ENCODE measurements around the gene DAZAP1.

Gene DAZAP1

GRCh38 chr19:1457031-1457739 is 49.8 kb downstream of the DAZAP1 start:
- ATAC-seq (no peak), DNase-seq (no peak)
- Mint-ChIP-seq H3K27me3 (peaks cover 70% of the 10 kb centered on the region), H3K27ac (no peak overlapping the region), H3K9me3 (no peaks in the 10 kb centered on the region), H3K4me3 (no peak overlapping the region), H3K4me1 (peaks cover 21% of the 10 kb centered on the region)

- no peak overlapping the region for H3K4me3 Mint-ChIP-seq
These were observed 50.5 kb downstream of the DAZAP1 start for GRCh38 chr19:1457892-1458291.

GRCh38 chr19:1459479-1459878 is 52.1 kb downstream of the DAZAP1 start:
- ATAC-seq (no peak), DNase-seq (no peak)
- H3K27ac Mint-ChIP-seq: no peak overlapping the region
- H3K27me3 Mint-ChIP-seq: peaks cover 47% of the 10 kb centered on the region
- peaks cover 21% of the 10 kb centered on the region for H3K4me1 Mint-ChIP-seq
- H3K4me3 Mint-ChIP-seq: no peak overlapping the region
- no peaks in the 10 kb centered on the region for H3K9me3 Mint-ChIP-seq

More at GRCh38 chr19:1457892-1458291, 50.5 kb downstream of the DAZAP1 start:
- peaks cover 21% of the 10 kb centered on the region for H3K4me1 Mint-ChIP-seq
- no peak overlapping the region for H3K27ac Mint-ChIP-seq
- no peak for ATAC-seq
- no peaks in the 10 kb centered on the region for H3K9me3 Mint-ChIP-seq
- H3K27me3 Mint-ChIP-seq: peaks cover 63% of the 10 kb centered on the region
- DNase-seq: no peak

- Mint-ChIP-seq H3K4me3 (no peak overlapping the region), H3K4me1 (peaks cover 14% of the 10 kb centered on the region), H3K27me3 (peaks cover 39% of the 10 kb centered on the region)
These were observed 52.9 kb downstream of the DAZAP1 start for GRCh38 chr19:1460033-1460995.

GRCh38 chr19:1461862-1462261 is 54.5 kb downstream of the DAZAP1 start:
- Mint-ChIP-seq H3K27ac (no peak overlapping the region), H3K27me3 (peaks cover 31% of the 10 kb centered on the region), H3K9me3 (no peaks in the 10 kb centered on the region), H3K4me1 (peaks cover 10% of the 10 kb centered on the region), H3K4me3 (no peak overlapping the region)
- no peak for DNase-seq
- no peak for ATAC-seq

More at GRCh38 chr19:1460033-1460995, 52.9 kb downstream of the DAZAP1 start:
- Mint-ChIP-seq H3K9me3 (no peaks in the 10 kb centered on the region), H3K27ac (no peak overlapping the region)
- DNase-seq (no peak), ATAC-seq (no peak)

- Mint-ChIP-seq H3K9me3 (no peaks in the 10 kb centered on the region), H3K27ac (no peak overlapping the region), H3K4me3 (peak overlapping the region in 1 of 2 donors; percentile 51), H3K4me1 (peaks cover 13% of the 10 kb centered on the region), H3K27me3 (peaks cover 16% of the 10 kb centered on the region)
- DNase-seq: peak; percentile 51 to 55
- ATAC-seq: peak; percentile 49
These were observed 58.0 kb downstream of the DAZAP1 start for GRCh38 chr19:1465191-1466016.

DNA sequence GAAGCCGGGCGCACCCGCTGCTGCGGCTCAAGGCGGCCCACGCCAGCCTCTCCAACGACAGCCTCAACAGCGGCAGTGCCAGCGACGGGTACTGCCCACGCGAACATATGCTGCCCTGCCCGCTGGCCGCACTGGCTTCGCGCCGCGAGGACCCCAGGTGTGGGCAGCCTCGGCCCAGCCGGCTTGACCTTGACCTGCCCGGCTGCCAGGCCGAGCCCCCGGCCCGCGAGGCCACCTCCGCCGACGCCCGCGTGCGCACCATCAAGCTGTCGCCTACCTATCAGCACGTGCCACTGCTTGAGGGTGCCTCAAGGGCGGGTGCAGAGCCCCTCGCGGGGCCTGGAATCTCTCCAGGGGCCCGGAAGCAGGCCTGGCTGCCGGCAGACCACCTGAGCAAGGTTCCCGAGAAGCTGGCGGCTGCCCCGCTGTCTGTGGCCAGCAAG is 58.7 kb downstream of the DAZAP1 start:
- H3K27ac Mint-ChIP-seq: no peak overlapping the region
- no peak overlapping the region for H3K4me3 Mint-ChIP-seq
- H3K27me3 Mint-ChIP-seq: peaks cover 21% of the 10 kb centered on the region
- DNase-seq (no peak), ATAC-seq (no peak)
- H3K9me3 Mint-ChIP-seq: no peaks in the 10 kb centered on the region
- peaks cover 15% of the 10 kb centered on the region for H3K4me1 Mint-ChIP-seq

DNA sequence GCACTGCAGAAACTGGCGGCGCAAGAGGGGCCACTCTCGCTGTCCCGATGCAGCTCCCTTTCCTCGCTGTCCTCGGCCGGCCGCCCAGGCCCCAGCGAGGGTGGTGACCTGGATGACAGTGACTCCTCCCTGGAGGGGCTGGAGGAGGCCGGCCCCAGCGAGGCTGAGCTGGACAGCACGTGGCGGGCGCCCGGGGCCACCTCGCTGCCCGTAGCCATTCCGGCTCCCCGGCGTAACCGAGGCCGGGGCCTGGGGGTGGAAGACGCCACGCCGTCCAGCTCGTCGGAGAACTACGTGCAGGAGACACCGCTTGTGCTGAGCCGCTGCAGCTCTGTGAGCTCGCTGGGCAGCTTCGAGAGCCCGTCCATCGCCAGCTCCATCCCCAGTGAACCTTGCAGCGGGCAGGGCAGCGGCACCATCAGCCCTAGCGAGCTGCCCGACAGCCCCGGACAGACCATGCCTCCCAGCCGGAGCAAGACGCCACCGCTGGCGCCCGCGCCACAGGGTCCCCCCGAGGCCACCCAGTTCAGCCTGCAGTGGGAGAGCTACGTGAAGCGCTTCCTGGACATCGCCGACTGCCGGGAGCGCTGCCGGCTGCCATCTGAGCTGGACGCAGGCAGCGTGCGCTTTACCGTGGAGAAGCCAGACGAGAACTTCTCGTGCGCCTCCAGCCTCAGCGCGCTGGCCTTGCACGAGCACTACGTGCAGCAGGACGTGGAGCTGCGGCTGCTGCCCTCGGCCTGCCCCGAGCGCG is 59.3 kb downstream of the DAZAP1 start:
- H3K27me3 Mint-ChIP-seq: peaks cover 27% of the 10 kb centered on the region
- H3K4me3 Mint-ChIP-seq: peak overlapping the region in 1 of 2 donors; percentile 29
- ATAC-seq (no peak), DNase-seq (no peak)
- H3K4me1 Mint-ChIP-seq: peaks cover 21% of the 10 kb centered on the region
- H3K27ac Mint-ChIP-seq: peak overlapping the region in 1 of 2 donors; percentile 80
- no peaks in the 10 kb centered on the region for H3K9me3 Mint-ChIP-seq

DNA sequence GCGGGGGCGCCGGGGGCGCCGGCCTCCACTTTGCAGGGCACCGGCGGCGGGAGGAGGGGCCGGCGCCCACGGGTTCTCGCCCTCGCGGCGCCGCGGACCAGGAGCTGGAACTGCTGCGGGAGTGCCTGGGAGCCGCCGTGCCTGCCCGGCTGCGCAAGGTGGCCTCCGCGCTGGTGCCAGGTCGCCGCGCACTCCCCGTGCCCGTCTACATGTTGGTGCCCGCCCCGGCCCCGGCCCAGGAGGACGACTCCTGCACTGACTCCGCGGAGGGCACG is 59.8 kb downstream of the DAZAP1 start:
- Mint-ChIP-seq H3K4me3 (no peak overlapping the region), H3K27me3 (peaks cover 32% of the 10 kb centered on the region), H3K4me1 (peaks cover 26% of the 10 kb centered on the region), H3K9me3 (no peaks in the 10 kb centered on the region), H3K27ac (no peak overlapping the region)
- ATAC-seq (no peak), DNase-seq (no peak)

DNA sequence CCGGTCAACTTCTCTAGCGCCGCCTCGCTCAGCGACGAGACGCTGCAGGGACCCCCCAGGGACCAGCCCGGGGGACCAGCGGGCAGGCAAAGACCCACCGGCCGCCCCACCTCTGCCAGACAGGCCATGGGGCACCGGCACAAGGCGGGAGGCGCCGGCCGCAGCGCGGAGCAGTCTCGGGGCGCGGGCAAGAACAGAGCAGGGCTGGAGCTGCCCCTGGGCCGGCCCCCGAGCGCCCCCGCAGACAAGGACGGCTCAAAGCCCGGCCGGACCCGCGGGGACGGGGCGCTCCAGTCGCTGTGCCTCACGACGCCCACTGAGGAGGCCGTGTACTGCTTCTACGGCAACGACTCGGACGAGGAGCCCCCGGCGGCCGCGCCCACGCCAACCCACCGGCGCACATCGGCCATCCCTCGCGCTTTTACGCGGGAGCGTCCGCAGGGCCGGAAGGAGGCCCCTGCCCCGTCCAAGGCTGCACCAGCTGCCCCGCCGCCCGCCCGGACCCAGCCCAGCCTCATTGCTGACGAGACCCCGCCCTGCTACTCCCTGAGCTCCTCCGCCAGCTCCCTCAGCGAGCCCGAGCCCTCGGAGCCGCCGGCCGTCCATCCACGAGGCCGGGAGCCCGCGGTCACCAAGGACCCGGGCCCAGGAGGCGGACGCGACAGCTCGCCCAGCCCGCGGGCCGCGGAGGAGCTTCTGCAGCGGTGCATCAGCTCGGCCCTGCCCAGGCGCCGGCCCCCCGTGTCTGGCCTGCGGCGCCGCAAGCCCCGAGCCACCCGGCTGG is 60.3 kb downstream of the DAZAP1 start:
- Mint-ChIP-seq H3K27ac (no peak overlapping the region), H3K9me3 (no peaks in the 10 kb centered on the region), H3K4me1 (peaks cover 28% of the 10 kb centered on the region), H3K27me3 (peaks cover 37% of the 10 kb centered on the region), H3K4me3 (peak overlapping the region in 1 of 2 donors; percentile 21)
- DNase-seq (no peak), ATAC-seq (no peak)

- Mint-ChIP-seq H3K27me3 (peaks cover 42% of the 10 kb centered on the region), H3K4me3 (peak overlapping the region; percentile 45 to 48), H3K4me1 (peaks cover 32% of the 10 kb centered on the region), H3K9me3 (no peaks in the 10 kb centered on the region), H3K27ac (no peak overlapping the region)
- ATAC-seq (no peak), DNase-seq (no peak)
These were observed 61.0 kb downstream of the DAZAP1 start for GRCh38 chr19:1468274-1468820.

GRCh38 chr19:1468821-1469254 is 61.5 kb downstream of the DAZAP1 start:
- peak; percentile 9 for ATAC-seq
- DNase-seq: peak in 1 of 2 donors; percentile 46
- no peak overlapping the region for H3K27ac Mint-ChIP-seq
- peaks cover 34% of the 10 kb centered on the region for H3K4me1 Mint-ChIP-seq
- H3K27me3 Mint-ChIP-seq: peaks cover 42% of the 10 kb centered on the region
- no peaks in the 10 kb centered on the region for H3K9me3 Mint-ChIP-seq
- H3K4me3 Mint-ChIP-seq: peak overlapping the region; percentile 45 to 48

DNA sequence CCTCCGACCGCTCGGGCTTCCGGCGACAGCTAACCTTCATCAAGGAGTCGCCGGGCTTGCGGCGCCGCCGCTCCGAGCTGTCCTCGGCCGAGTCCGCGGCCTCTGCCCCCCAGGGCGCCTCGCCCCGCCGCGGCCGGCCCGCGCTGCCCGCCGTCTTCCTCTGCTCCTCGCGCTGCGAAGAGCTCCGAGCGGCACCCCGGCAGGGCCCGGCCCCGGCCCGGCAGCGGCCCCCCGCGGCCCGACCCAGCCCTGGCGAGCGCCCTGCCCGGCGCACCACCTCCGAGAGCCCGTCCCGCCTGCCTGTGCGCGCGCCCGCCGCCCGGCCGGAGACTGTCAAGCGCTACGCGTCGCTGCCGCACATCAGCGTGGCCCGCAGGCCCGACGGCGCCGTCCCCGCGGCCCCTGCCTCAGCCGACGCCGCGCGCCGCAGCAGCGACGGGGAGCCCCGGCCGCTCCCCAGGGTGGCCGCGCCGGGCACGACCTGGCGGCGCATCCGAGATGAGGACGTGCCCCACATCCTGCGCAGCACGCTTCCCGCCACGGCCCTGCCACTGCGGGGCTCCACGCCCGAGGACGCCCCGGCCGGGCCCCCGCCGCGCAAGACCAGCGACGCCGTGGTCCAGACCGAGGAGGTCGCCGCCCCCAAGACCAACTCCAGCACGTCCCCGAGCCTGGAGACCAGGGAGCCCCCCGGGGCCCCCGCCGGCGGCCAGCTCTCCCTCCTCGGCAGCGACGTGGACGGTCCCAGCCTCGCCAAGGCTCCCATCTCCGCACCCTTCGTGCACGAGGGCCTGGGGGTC is 62.1 kb downstream of the DAZAP1 start:
- no peak overlapping the region for H3K27ac Mint-ChIP-seq
- H3K27me3 Mint-ChIP-seq: peaks cover 42% of the 10 kb centered on the region
- ATAC-seq: peak; percentile 41
- peak in 1 of 2 donors; percentile 51 for DNase-seq
- peak overlapping the region in 1 of 2 donors; percentile 57 for H3K4me3 Mint-ChIP-seq
- no peaks in the 10 kb centered on the region for H3K9me3 Mint-ChIP-seq
- peaks cover 34% of the 10 kb centered on the region for H3K4me1 Mint-ChIP-seq
